ENCODE measurements around the gene KCNJ18. TPM values are rescaled to one million over a fixed set of nuclear protein-coding genes. Genes with fewer than 3 reads are reported as not detected.
A peak's percentile ranks its signal among the peaks of the same experiment; 100 is the strongest.
"Not testable (repeated sequence)": the region's sequence is repeated elsewhere in the genome, so short reads cannot be mapped to it uniquely, and the experiment has no call there.

Gene KCNJ18
- total RNA-seq, 4 donors from 2014 or later = not detected

GRCh38 chr17:21679256-21680146, 12.8 kb upstream of the KCNJ18 start:
- Histone ChIP-seq H3K36me3 (no peaks in the 10 kb centered on the region), H3K4me3 (no peak overlapping the region), H3K27ac (no peak overlapping the region), H3K9me3 (no peaks in the 10 kb centered on the region), H3K27me3 (no peaks in the 10 kb centered on the region), H3K4me1 (no peaks in the 10 kb centered on the region)
- no peak for TF ChIP-seq POLR2A (IDR thresholded peaks at IDR 0.05)
- TF ChIP-seq CTCF (IDR thresholded peaks at IDR 0.05) = no peak
- DNase-seq = peak in 2 of 3 donors; percentile 42 to 44

GRCh38 chr17:21680366-21680765, 12.0 kb upstream of the KCNJ18 start:
- no peaks in the 10 kb centered on the region for H3K27me3 ChIP-seq
- H3K9me3 ChIP-seq = no peaks in the 10 kb centered on the region
- TF ChIP-seq POLR2A (IDR thresholded peaks at IDR 0.05) (no peak), CTCF (IDR thresholded peaks at IDR 0.05) (no peak)
- peak in 2 of 3 donors; percentile 44 to 48 for DNase-seq
- no peaks in the 10 kb centered on the region for H3K36me3 ChIP-seq
- H3K27ac ChIP-seq = no peak overlapping the region
- H3K4me1 ChIP-seq = no peaks in the 10 kb centered on the region
- no peak overlapping the region for H3K4me3 ChIP-seq

- not testable (repeated sequence) for H3K9me3 ChIP-seq, H3K27me3 ChIP-seq, H3K36me3 ChIP-seq, H3K27ac ChIP-seq, H3K4me3 ChIP-seq, H3K4me1 ChIP-seq
- DNase-seq = peak in 2 of 3 donors; percentile 36 to 41
Observed at GRCh38 chr17:21680850-21681351, 11.4 kb upstream of the KCNJ18 start.

- H3K27me3 ChIP-seq, H3K27ac ChIP-seq, H3K4me3 ChIP-seq, H3K36me3 ChIP-seq, H3K9me3 ChIP-seq, H3K4me1 ChIP-seq: not testable (repeated sequence)
- DNase-seq = peak in 2 of 3 donors; percentile 25 to 26
Observed at GRCh38 chr17:21681576-21681975, 10.7 kb upstream of the KCNJ18 start.

- DNase-seq = peak in 2 of 3 donors; percentile 19 to 22
- not testable (repeated sequence) for H3K27ac ChIP-seq, H3K27me3 ChIP-seq, H3K4me3 ChIP-seq, H3K36me3 ChIP-seq, H3K9me3 ChIP-seq, H3K4me1 ChIP-seq
Observed at GRCh38 chr17:21682130-21682529, 10.2 kb upstream of the KCNJ18 start.

GRCh38 chr17:21683142-21683712, 9.1 kb upstream of the KCNJ18 start:
- not testable (repeated sequence) for H3K36me3 ChIP-seq, H3K27me3 ChIP-seq, H3K27ac ChIP-seq, H3K9me3 ChIP-seq, H3K4me3 ChIP-seq, H3K4me1 ChIP-seq
- peak in 1 of 3 donors; percentile 10 for DNase-seq

- not testable (repeated sequence) for H3K4me1 ChIP-seq, H3K27ac ChIP-seq, DNase-seq
Observed at GRCh38 chr17:21683897-21684296, 8.4 kb upstream of the KCNJ18 start.

GRCh38 chr17:21684384-21684783, 7.9 kb upstream of the KCNJ18 start:
- not testable (repeated sequence) for H3K4me3 ChIP-seq, H3K9me3 ChIP-seq, H3K27ac ChIP-seq, H3K36me3 ChIP-seq, H3K27me3 ChIP-seq, H3K4me1 ChIP-seq
- DNase-seq = peak in 1 of 3 donors; percentile 5

More at GRCh38 chr17:21683897-21684296, 8.4 kb upstream of the KCNJ18 start:
- not testable (repeated sequence) for H3K9me3 ChIP-seq, H3K4me3 ChIP-seq, H3K27me3 ChIP-seq, H3K36me3 ChIP-seq

- peak in 1 of 3 donors; percentile 15 for DNase-seq
- not testable (repeated sequence) for H3K36me3 ChIP-seq, H3K4me3 ChIP-seq, H3K4me1 ChIP-seq, H3K27me3 ChIP-seq, H3K9me3 ChIP-seq, H3K27ac ChIP-seq
Observed at GRCh38 chr17:21685061-21685795, 7.1 kb upstream of the KCNJ18 start.

Measured in Peyer's patch (tissue), 4 donors.